ENCODE results near the gene LIME1.

The LIME1 gene

GRCh38 chr20:63697357-63697867 is 39.1 kb upstream of the LIME1 start:
- no peak for DNase-seq (ENCODE audit: low read depth)

DNA sequence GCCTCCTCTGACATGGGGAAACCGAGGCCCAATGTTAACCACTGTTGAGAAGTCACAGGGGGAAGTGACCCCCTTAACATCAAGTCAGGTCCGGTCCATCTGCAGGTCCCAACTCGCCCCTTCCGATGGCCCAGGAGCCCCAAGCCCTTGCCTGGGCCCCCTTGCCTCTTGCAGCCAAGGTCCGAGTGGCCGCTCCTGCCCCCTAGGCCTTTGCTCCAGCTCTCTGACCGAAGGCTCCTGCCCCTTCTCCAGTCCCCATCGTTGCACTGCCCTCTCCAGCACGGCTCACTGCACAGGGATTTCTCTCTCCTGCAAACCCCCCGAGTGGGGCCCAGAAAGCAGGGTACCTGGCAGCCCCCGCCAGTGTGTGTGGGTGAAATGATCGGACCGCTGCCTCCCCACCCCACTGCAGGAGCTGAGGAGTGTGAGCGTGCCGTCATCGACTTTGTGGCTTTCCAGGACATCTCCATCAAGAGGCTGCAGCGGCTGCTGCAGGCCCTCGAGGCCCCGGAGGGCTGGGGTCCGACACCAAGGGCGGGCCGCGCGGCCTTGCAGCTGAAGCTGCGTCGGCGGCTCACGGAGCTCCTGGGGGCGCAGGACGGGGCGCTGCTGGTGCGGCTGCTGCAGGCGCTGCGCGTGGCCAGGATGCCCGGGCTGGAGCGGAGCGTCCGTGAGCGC is 38.5 kb upstream of the LIME1 start:
- DNase-seq (ENCODE audit: low read depth), result no peak

GRCh38 chr20:63698739-63699465 is 37.6 kb upstream of the LIME1 start:
- DNase-seq (ENCODE audit: low read depth), result no peak

DNA sequence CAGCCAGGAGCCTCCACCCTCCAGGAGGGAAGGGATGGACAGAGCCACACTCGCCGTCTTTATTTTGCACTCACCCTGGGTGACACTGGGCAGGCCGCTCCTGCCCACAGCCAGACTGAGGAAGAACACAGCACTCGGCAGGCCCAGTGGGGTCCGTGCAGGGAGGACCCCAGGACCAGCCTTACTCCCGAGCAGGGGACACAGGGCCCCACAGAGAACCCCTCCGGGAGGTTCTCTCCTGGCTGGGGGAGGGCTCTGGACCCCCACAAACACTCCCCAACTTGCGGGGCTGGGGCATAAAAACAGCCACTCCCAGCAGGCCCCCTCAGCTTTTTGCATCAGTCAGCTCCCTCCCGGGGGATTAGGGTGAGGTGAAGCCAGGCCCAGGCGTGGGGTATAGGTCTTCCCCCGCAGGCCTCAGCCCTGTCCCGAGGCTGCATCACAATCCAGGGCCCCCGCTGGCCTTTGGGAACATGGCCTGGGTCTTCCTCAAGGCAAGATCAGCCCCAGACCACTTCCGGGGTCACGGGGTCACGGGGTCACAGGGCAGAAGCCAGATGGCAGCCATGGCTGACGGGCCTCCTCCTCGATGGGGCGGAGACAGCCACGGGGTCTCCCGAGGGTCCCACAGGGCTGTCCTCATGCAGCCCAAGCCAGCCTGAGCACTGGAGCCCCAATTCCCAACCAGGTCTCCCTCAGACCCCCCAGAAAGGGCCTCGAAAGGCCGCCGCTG is 36.8 kb upstream of the LIME1 start:
- no peak for DNase-seq (ENCODE audit: low read depth)

DNA sequence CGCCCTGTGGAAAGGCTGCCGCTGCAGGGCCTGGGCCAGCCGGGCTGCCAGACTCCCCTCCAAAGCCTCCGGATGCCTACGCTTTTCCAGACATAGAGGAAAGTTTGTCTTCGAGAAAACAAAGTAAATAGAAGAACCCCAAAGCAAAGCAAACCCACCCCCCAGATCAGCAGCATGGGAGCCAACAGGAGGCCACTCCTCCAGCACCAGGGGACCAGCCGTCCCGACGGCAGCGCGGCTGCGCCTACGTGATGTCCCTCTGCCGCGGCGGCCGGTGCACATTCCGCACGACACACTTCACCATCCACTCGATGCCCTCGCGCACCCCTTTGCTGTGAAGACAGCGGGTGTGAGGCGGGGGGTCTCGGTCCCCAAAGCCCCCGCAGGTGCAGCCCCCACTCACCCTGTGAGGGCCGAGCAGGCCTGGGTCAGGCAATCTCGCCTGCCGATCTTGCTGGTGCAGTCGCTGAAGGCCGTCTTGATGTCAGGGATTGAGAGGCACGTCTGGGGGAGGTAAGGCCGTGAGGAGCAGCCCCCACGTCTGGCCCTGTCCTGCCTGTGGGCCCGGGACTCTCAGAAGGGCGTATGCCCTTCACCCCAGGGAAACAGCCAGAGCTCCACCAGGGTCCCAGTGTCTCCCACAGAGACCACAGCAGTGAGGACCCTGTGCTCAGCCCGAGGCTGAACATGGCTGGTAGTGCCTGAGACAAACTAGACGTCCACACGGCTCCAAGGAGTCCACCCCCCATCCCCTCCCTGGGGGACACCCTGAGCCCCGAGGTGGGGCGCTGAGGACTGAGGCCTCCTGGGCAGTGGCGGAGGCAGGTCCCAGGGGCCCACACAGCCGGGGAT is 36.0 kb upstream of the LIME1 start:
- no peak for DNase-seq (ENCODE audit: low read depth)

- DNase-seq (ENCODE audit: low read depth), result no peak
These were observed 35.5 kb upstream of the LIME1 start for GRCh38 chr20:63701051-63701328.

DNA sequence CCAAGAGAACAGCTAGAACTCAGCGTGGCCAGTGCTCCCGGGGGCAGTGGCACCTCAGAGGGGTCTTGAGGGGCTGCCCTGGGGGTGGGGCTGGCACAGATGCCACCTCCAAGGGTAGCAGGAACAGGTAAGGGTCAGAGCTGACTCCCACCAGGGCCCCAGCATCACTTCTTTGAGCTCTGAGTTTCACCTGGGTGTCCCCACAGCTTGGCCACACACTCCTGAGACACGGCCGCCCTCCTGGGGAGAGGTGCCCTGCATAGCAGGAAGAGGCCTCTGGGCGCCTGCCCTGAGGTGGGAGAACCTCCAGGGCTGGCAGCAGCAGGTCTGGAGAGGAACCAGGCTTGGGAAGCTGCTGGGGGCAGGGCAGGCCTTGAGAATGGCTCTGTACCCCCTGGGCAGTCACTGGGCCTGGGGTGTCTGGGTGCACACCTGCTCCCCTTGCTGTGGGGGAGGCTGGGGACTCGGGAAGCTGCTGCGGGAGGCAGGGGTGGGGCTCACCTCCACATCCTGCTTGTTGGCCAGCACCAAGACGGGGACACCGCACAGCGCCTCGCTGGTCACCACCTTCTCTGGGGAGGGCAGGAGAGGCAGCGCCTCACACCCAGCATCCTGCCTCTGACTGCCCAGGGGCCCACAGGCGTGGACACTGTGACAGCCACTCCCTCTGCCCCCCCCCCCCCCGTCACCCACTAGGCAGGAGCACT is 35.0 kb upstream of the LIME1 start:
- DNase-seq (ENCODE audit: low read depth), result no peak

DNA sequence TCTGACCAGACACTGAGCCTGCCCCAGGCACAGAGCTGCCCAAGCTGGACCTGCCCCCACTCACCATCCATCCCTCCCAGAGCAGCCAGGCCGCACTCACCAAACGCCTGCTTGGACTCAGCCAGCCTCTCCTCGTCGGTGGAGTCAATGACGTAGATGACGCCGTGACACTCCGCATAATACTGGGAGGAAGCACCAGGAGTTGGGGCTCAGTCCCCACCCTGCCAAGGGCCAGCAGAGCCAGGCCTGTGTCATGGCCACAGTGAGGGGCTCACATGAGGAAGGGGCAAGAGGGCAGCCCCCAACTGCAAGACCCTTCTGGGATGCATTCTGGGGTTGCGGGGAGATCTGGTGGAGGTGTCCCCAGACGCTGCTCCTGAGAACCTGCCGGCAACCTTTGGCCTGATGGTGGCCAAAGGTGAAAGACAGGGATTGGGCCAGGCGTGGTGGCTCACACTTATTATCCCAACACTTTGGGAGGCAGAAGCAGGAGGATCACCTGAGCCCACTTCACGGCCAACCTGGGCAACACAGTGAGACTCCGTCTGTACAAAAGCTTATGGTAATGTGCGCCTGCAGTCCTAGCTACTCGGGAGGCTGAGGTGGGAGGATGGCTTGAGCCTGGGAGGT is 34.3 kb upstream of the LIME1 start:
- DNase-seq (ENCODE audit: low read depth), result no peak

DNA sequence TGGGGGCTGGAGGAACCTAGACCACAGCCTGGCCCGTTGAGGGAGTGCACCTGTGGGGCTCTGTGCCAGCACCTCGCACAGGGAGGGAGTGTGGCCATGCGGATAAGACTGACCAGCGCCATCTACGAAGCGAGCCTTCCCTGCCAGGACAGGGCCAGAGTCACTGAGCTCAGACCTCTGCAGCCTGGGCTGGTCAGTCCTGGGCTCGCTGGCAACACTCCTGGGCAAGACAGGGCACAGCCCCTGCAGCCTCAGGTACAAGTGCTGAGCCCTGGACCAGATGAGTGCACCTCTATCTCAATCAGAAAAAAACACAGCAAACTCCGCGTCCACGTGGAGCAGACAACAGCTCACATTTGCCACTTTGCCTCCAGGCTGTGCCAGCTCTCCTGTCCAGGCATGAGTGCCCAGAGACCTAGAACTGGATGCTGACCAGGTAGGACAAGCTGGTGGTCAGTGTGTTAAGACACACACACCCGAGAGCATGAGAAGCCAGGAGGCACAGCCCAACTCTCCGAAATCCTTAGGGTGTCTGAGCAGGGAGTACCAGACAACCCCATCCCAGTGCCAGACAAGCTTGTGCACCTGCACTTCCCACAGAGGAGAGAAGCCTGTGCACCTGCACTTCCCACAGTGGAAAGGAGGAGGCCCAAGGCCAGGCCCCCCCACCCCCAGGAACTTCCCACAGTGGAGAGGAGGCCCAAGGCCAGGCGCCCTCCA is 33.6 kb upstream of the LIME1 start:
- no peak for DNase-seq (ENCODE audit: low read depth)

DNA sequence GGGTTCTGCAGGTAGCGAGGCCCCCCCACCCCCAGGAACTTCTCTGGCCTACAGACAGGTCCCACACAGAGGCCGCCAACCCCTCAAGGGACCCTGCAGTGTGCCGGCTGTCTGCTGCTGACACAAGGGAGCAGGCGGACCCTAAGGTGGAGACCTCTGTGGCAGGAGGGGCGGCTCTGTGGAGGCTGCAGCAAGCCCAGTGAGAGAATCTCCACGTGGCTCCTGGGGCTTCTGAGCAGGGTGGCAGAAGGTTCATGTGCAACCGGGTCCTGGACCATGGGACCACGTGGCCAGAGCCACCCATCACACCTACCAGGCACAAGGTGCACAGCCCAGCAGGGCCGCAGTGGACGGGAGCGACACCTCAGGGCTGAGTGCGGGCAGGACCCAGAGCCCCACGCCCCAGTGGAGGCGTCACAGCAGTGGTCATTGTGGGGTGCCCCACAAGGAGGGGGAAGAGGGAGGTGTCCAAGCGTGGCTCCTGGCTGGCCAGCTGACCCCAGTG is 32.9 kb upstream of the LIME1 start:
- DNase-seq (ENCODE audit: low read depth), result no peak

- no peak for DNase-seq (ENCODE audit: low read depth)
These were observed 32.3 kb upstream of the LIME1 start for GRCh38 chr20:63703976-63704748.

GRCh38 chr20:63704749-63705117 is 31.7 kb upstream of the LIME1 start:
- DNase-seq (ENCODE audit: low read depth), result no peak

DNA sequence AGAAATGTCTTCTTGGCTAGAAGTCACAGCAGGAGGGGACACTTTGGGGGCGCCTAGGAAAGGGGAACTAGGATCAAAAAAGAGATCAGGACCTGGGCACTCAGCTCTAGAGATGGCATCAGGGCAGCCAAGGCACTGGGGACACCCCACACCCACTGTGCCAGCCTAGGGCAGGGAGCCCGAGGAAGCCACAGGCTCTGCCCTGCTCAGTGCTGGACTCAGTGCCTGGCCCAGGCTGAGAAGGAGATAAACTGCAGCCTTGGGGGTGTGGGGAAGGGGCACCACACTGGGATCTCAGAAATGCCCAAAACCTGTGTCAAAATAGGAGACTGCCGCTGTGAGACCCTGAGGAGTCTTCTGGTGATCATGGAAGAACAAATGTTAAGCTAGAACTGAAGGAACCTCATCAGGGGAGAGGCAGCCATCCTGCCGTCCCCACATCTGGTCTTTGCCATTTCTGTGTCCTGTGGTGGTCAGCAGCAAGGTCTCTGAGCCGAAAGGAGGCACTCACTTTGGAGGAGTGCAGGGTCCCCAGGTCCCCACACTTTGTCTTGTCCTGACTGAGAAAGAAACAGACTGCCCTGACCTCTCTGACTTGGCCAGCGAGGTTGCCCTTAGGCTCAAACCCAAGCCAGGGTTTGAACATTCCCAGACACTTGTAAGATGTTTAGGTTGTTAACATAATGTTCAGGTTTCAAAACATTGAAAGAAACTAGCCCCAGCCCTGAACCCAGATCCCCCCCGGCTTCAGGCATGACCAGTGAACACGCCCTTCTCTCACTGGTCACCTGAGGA is 31.0 kb upstream of the LIME1 start:
- DNase-seq (ENCODE audit: low read depth), result no peak

GRCh38 chr20:63706027-63706695 is 30.3 kb upstream of the LIME1 start:
- no peak for DNase-seq (ENCODE audit: low read depth)

GRCh38 chr20:63706852-63707557 is 29.5 kb upstream of the LIME1 start:
- DNase-seq (ENCODE audit: low read depth), result no peak

- DNase-seq (ENCODE audit: low read depth), result peak; percentile 83
These were observed 28.7 kb upstream of the LIME1 start, which contains the start of the genes ARFRP1 and ZGPAT for GRCh38 chr20:63707558-63708300. Gene ARFRP1 (minus strand): TSS chr20:63707976. CDS start chr20:63707091, 885 bp downstream. Gene ZGPAT (plus strand): TSS chr20:63708039. CDS start chr20:63708581, 542 bp downstream.
